IMR-90 (cell line): ENCODE data around the gene KAZN. TPM values are rescaled to one million over a fixed set of nuclear protein-coding genes. Genes with fewer than 3 reads are reported as not detected.

ENCODE experiments used
- ATAC-seq: fragments of 200-7000 bp; cut with Tn5 transposase; 2 replicates; pipeline ENCODE4 v1.9.1; 2020; ENCODE audit warnings: low read depth, mild to moderate bottlenecking, moderate library complexity
- BruUV-seq: library from RNA; stranded (reverse); fragments of 400-500 nt; replicated peaks from 2 replicates; lab custom pipeline; 2021; lab: Mats Ljungman, UMichigan
- CTCF ChIA-PET: fragments of 300-600 bp; formaldehyde crosslinking; extraction: SDS; loops from one replicate; lab custom pipeline; 2021; ENCODE audit warnings: antibody characterized with exemption; lab: Yijun Ruan, JAX
- POLR2A ChIA-PET: fragments of 300-600 bp; sonication (Branson Sonifier 250); formaldehyde crosslinking; loops from one replicate; lab custom pipeline; 2022; ENCODE audit warnings: antibody characterized with exemption; ENCODE audit not compliant: unreplicated experiment; lab: Charles Lee
- DNase-seq: peaks from one replicate; pipeline ENCODE4 v3.0.0; 2013
- H2AFZ ChIP-seq: replicated peaks from 2 replicates; pipeline ENCODE3; 2013; ENCODE audit warnings: low read length, mild to moderate bottlenecking; ENCODE audit not compliant: poor library complexity
- H2AK5ac ChIP-seq: 2 replicates; pipeline ENCODE4 v1.6.1; 2013; ENCODE audit warnings: low read depth, low read length, inconsistent platforms
- H2AK9ac ChIP-seq: replicated peaks from 2 replicates; pipeline ENCODE3; 2013; ENCODE audit warnings: mild to moderate bottlenecking, low read depth, low read length, moderate library complexity; ENCODE audit not compliant: poor library complexity
- H2BK120ac ChIP-seq: 2 replicates; pipeline ENCODE4 v1.6.1; 2013; ENCODE audit warnings: low read depth, low read length, inconsistent platforms
- H2BK15ac ChIP-seq: 3 replicates; pipeline ENCODE4 v1.6.1; 2013; ENCODE audit warnings: low read depth, low read length, inconsistent platforms
- H2BK20ac ChIP-seq: 2 replicates; pipeline ENCODE4 v1.6.1; 2013; ENCODE audit warnings: low read depth, mild to moderate bottlenecking, inconsistent platforms, low read length, moderate library complexity
- H2BK5ac ChIP-seq: 2 replicates; pipeline ENCODE4 v1.6.1; 2013; ENCODE audit warnings: mild to moderate bottlenecking, low read depth, low read length, inconsistent platforms; ENCODE audit not compliant: poor library complexity, severe bottlenecking
- H3K14ac ChIP-seq: replicated peaks from 2 replicates; pipeline ENCODE4 v1.6.1; 2013; ENCODE audit warnings: low read depth, low read length, inconsistent platforms
- H3K18ac ChIP-seq: 2 replicates; pipeline ENCODE4 v1.6.1; 2013; ENCODE audit warnings: low read depth, low read length, control low read depth
- H3K23ac ChIP-seq: 2 replicates; pipeline ENCODE4 v1.6.1; 2013; ENCODE audit warnings: low read depth, low read length, inconsistent platforms
- H3K27ac ChIP-seq: 2 replicates; pipeline ENCODE4 v1.5.1; 2013; ENCODE audit warnings: mild to moderate bottlenecking, control low read depth, low read length; ENCODE audit not compliant: insufficient read depth
- H3K27me3 ChIP-seq: 2 replicates; pipeline ENCODE4 v1.6.1; 2013; ENCODE audit warnings: low read length; ENCODE audit not compliant: control insufficient read depth, insufficient read depth
- H3K36me3 ChIP-seq: 2 replicates; pipeline ENCODE4 v1.6.1; 2013; ENCODE audit warnings: low read length, mixed read lengths; ENCODE audit not compliant: control insufficient read depth, insufficient read depth
- H3K4ac ChIP-seq: 2 replicates; pipeline ENCODE4 v1.6.1; 2013; ENCODE audit warnings: low read depth, low read length, inconsistent platforms
- H3K4me1 ChIP-seq: 2 replicates; pipeline ENCODE4 v1.6.1; 2013; ENCODE audit warnings: low read length, mixed read lengths; ENCODE audit not compliant: control insufficient read depth, insufficient read depth
- H3K4me2 ChIP-seq: 2 replicates; pipeline ENCODE4 v1.6.1; 2013; ENCODE audit warnings: low read depth, mild to moderate bottlenecking, control low read depth, low read length, moderate library complexity
- H3K4me3 ChIP-seq: 2 replicates; pipeline ENCODE4 v1.5.1; 2013; ENCODE audit warnings: low read depth, mild to moderate bottlenecking, control low read depth, low read length, moderate library complexity; ENCODE audit not compliant: insufficient read depth
- H3K56ac ChIP-seq: 2 replicates; pipeline ENCODE4 v1.6.1; 2013; ENCODE audit warnings: low read length, inconsistent platforms; ENCODE audit not compliant: insufficient read depth; ENCODE audit errors: extremely low read depth
- H3K79me1 ChIP-seq, 2 experiments: 2 replicates each; pipeline ENCODE4 v1.6.1; 2013; ENCODE audit warnings: low read length in 2 of 2, inconsistent platforms in 1 of 2, low read depth in 1 of 2
- H3K9ac ChIP-seq: 2 replicates; pipeline ENCODE4 v1.6.1; 2013; ENCODE audit warnings: low read depth, low read length, control low read depth
- H3K9me1 ChIP-seq: 2 replicates; pipeline ENCODE4 v1.6.1; 2013; ENCODE audit warnings: low read length, inconsistent platforms; ENCODE audit not compliant: insufficient read depth
- H3K9me3 ChIP-seq: 2 replicates; pipeline ENCODE4 v1.6.1; 2013; ENCODE audit warnings: low read length; ENCODE audit not compliant: control insufficient read depth, insufficient read depth
- H4K20me1 ChIP-seq: 2 replicates; pipeline ENCODE4 v1.6.1; 2013; ENCODE audit warnings: low read length, inconsistent platforms; ENCODE audit not compliant: insufficient read depth
- H4K5ac ChIP-seq: 2 replicates; pipeline ENCODE4 v1.6.1; 2013; ENCODE audit warnings: mild to moderate bottlenecking, low read depth, low read length, control low read depth
- H4K8ac ChIP-seq, 2 experiments: 2 replicates each; pipeline ENCODE4 v1.6.1; 2013; ENCODE audit warnings: low read depth in 2 of 2, low read length in 2 of 2, control low read depth in 1 of 2, inconsistent platforms in 1 of 2
- H4K91ac ChIP-seq: 2 replicates; pipeline ENCODE4 v1.6.1; 2013; ENCODE audit warnings: low read depth, low read length, inconsistent platforms; ENCODE audit not compliant: insufficient read depth
- CHD1 ChIP-seq: IDR thresholded peaks from 2 replicates; pipeline ENCODE4 v1.6.1; 2012; ENCODE audit warnings: low read depth, low read length, improper control_type of control experiment
- CTCF ChIP-seq: conservative IDR thresholded peaks from 2 replicates; pipeline ENCODE4 v1.5.1; 2012; ENCODE audit warnings: mild to moderate bottlenecking, low read depth, low read length, improper control_type of control experiment
- FOS ChIP-seq: fragments of 150-350 bp; IDR thresholded peaks from 2 replicates; pipeline ENCODE4 v1.6.1; 2016; ENCODE audit warnings: low read depth, low read length
- MAFK ChIP-seq: IDR thresholded peaks from 2 replicates; pipeline ENCODE4 v1.6.1; 2012; ENCODE audit warnings: low read depth, low read length, improper control_type of control experiment
- POLR2A ChIP-seq: IDR thresholded peaks from 2 replicates; pipeline ENCODE4 v1.6.1; 2012; ENCODE audit warnings: mild to moderate bottlenecking, low read depth, low read length
- RAD21 ChIP-seq: IDR thresholded peaks from 2 replicates; pipeline ENCODE4 v1.6.1; 2012; ENCODE audit warnings: low read length, improper control_type of control experiment
- WGBS, 2 experiments: methylation state at CpG; one replicate each; pipeline versions ENCODE4 v1.1.5 to v1.1.7; 2013; ENCODE audit warnings: missing lambda C conversion rate in 2 of 2; ENCODE audit not compliant: insufficient read length in 1 of 2; ENCODE audit errors: extremely low coverage in 2 of 2; 5-methylcytosine and 5-hydroxymethylcytosine counted together
- dilution Hi-C: fragments of 300-500 bp; cut with HindIII; formaldehyde crosslinking; loops from one replicate; pipeline ENCODE4 v1.14.3; 2018; ENCODE audit warnings: low sequenced_read_pairs; ENCODE audit not compliant: unreplicated experiment
- in situ Hi-C: fragments of 300-500 bp; cut with MboI; formaldehyde crosslinking; loops from 3 replicates; pipeline ENCODE4 v1.14.3; 2019; ENCODE audit warnings: low sequenced_read_pairs, inconsistent platforms, mixed read lengths
- intact Hi-C: fragments of 100-400 bp; cut with micrococcal nuclease; formaldehyde crosslinking; loops from 2 replicates; pipeline ENCODE4 v1.10.0; 2022
- polyA plus RNA-seq, 3 experiments: library from polyadenylated mRNA; depleted of rRNA; stranded (reverse); fragments of >200 nt; gene quantifications; 2 replicates each; pipeline ENCODE4 v1.2.3, GENCODE V29; 2012; ENCODE audit warnings: low replicate concordance in 1 of 3
- total RNA-seq: library from RNA; depleted of rRNA; stranded (reverse); fragments of >200 nt; gene quantifications from 2 replicates; pipeline ENCODE4 v1.2.3, GENCODE V29; 2012

KAZN gene
- total and polyA plus RNA-seq, 2 of the 4 experiments (the other 2 are of a cell fraction): 5.2 to 10.5 TPM

DNA sequence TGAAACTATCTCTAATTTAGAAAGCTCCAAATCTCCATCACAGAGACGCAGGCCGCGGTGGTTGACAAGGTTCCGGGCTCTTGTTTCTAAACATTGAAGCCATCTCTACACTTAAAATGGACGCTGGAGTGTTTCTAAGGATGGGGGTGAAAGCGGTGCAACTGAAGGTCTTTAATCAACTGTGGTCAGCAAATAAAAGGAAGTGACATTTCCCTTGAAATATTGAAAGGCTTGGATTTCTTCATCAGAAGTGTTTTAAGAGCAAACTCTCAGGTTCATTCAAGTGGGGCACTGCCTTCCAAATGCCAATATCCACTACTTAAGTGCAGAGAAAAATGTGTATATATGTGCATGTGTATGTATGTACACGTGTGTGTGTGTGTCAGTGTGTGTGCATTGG is 117.3 kb downstream of the KAZN start:
- TF ChIP-seq RAD21 (no peak), CTCF (no peak), FOS (no peak), CHD1 (no peak), MAFK (no peak), POLR2A (no peak)
- ATAC-seq: no peak
- no TSS peak for BruUV-seq
- Histone ChIP-seq H3K56ac (no peak overlapping the region), H3K27me3 (peaks cover 2% of the 10 kb centered on the region; the same call in 1 of the 2 replicates), H3K36me3 (no peaks in the 10 kb centered on the region), H3K4me1 (no peaks in the 10 kb centered on the region), H2BK120ac (no peak overlapping the region), H3K4me3 (no peak overlapping the region), H3K4ac (no peak overlapping the region), H3K79me1 (no peaks in the 10 kb centered on the region), H2BK20ac (no peak overlapping the region), H3K18ac (no peak overlapping the region), H2AK9ac (no peak overlapping the region), H4K20me1 (no peaks in the 10 kb centered on the region), H2BK15ac (no peak overlapping the region), H3K9ac (no peak overlapping the region), H3K23ac (no peak overlapping the region), H3K9me1 (no peaks in the 10 kb centered on the region), H3K9me3 (no peaks in the 10 kb centered on the region), H3K4me2 (no peak overlapping the region), H3K14ac (no peak overlapping the region), H4K91ac (no peak overlapping the region), H2AK5ac (no peak overlapping the region), H2BK5ac (no peak overlapping the region), H4K8ac (no peak overlapping the region), H4K5ac (no peak overlapping the region), H2AFZ (no peak overlapping the region), H3K27ac (no peak overlapping the region)
- in situ Hi-C loops (no loop called here), dilution Hi-C loops (no loop called here), intact Hi-C loops (no loop called here)
- ChIA-PET CTCF (no interaction called here), POLR2A (no interaction called here)
- no peak for DNase-seq
- no CpG with 5 or more reads among the region's 7 CpGs for WGBS, 2 experiments
